Superior temporal gyrus (tissue), 1 donor: ENCODE data around the gene TMEM108.

ENCODE experiments used
- DNase-seq: peaks from one replicate; pipeline ENCODE4 v3.0.0-alpha.2; 2016; ENCODE audit errors: extremely low spot score

Gene TMEM108

GRCh38 chr3:133227813-133228212 lies 189.6 kb downstream of the TMEM108 start:
- no peak for DNase-seq

GRCh38 chr3:133230195-133230594 lies 192.0 kb downstream of the TMEM108 start:
- no peak for DNase-seq

GRCh38 chr3:133236901-133237300 lies 198.7 kb downstream of the TMEM108 start:
- no peak for DNase-seq

GRCh38 chr3:133237380-133237779 lies 199.2 kb downstream of the TMEM108 start:
- DNase-seq: no peak

- no peak for DNase-seq
These were observed 199.8 kb downstream of the TMEM108 start for GRCh38 chr3:133238015-133238414.

- no peak for DNase-seq
These were observed 207.9 kb downstream of the TMEM108 start for GRCh38 chr3:133246119-133246518.

GRCh38 chr3:133246773-133247172 lies 208.6 kb downstream of the TMEM108 start:
- no peak for DNase-seq

- no peak for DNase-seq
These were observed 210.2 kb downstream of the TMEM108 start for GRCh38 chr3:133248389-133248788.

GRCh38 chr3:133249490-133249889 lies 211.3 kb downstream of the TMEM108 start:
- DNase-seq: no peak

GRCh38 chr3:133254151-133254550 lies 216.0 kb downstream of the TMEM108 start:
- no peak for DNase-seq

- no peak for DNase-seq
These were observed 216.5 kb downstream of the TMEM108 start for GRCh38 chr3:133254716-133255115.

- no peak for DNase-seq
These were observed 218.7 kb downstream of the TMEM108 start for GRCh38 chr3:133256787-133257483.

GRCh38 chr3:133258358-133258757 lies 220.2 kb downstream of the TMEM108 start:
- no peak for DNase-seq

- DNase-seq: no peak
These were observed 221.6 kb downstream of the TMEM108 start for GRCh38 chr3:133259767-133260166.

GRCh38 chr3:133262333-133262732 lies 224.1 kb downstream of the TMEM108 start:
- no peak for DNase-seq

GRCh38 chr3:133264920-133265319 lies 226.7 kb downstream of the TMEM108 start:
- no peak for DNase-seq

- peak; percentile 56 for DNase-seq
These were observed 230.5 kb downstream of the TMEM108 start for GRCh38 chr3:133268726-133269134.

GRCh38 chr3:133269393-133269792 lies 231.2 kb downstream of the TMEM108 start:
- no peak for DNase-seq

GRCh38 chr3:133270631-133271030 lies 232.4 kb downstream of the TMEM108 start:
- no peak for DNase-seq

GRCh38 chr3:133271042-133271441 lies 232.9 kb downstream of the TMEM108 start:
- no peak for DNase-seq

- DNase-seq: no peak
These were observed 233.3 kb downstream of the TMEM108 start for GRCh38 chr3:133271539-133271938.

GRCh38 chr3:133273346-133273745 lies 235.2 kb downstream of the TMEM108 start:
- DNase-seq: no peak

- DNase-seq: no peak
These were observed 236.3 kb downstream of the TMEM108 start for GRCh38 chr3:133274477-133274876.

GRCh38 chr3:133276594-133276993 lies 238.4 kb downstream of the TMEM108 start:
- DNase-seq: peak; percentile 42
